Activated CD4-positive, alpha-beta T cell treated with anti-CD3 and anti-CD28 coated beads, Interleukin-2, Interleukin-6, amounts not matched to agents 100 ng/mL and 50 ng/mL, durations not matched to agents 16 hours and 8 hours (primary cell): ENCODE results near the gene SEZ6L.

Source experiments
- DNase-seq: peaks from one replicate; pipeline ENCODE4 v3.0.0-alpha.2; 2020

Gene SEZ6L

GRCh38 chr22:26304730-26305129 is 135.5 kb downstream of the SEZ6L start:
- no peak for DNase-seq

- no peak for DNase-seq
Measured at GRCh38 chr22:26308467-26308866, 139.2 kb downstream of the SEZ6L start.

DNA sequence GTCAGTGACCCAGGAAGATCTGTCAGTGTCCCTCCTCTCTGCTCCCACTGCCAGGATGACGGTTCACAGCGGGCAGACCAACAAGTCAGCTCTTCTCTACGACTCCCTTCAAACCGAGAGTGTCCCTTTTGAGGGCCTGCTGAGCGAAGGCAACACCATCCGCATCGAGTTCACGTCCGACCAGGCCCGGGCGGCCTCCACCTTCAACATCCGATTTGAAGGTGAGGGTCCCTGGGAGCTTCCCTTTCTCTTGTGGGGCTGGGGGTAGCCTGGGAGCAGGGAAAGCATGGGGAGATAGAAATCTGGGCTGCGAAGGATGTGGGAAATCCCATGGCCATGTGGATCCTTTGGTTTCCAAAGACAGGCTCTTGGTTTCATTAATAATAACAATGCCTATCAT is 141.4 kb downstream of the SEZ6L start:
- DNase-seq = no peak

- no peak for DNase-seq
Measured at GRCh38 chr22:26313291-26313690, 144.0 kb downstream of the SEZ6L start.

GRCh38 chr22:26314171-26314570 is 144.9 kb downstream of the SEZ6L start:
- no peak for DNase-seq

DNA sequence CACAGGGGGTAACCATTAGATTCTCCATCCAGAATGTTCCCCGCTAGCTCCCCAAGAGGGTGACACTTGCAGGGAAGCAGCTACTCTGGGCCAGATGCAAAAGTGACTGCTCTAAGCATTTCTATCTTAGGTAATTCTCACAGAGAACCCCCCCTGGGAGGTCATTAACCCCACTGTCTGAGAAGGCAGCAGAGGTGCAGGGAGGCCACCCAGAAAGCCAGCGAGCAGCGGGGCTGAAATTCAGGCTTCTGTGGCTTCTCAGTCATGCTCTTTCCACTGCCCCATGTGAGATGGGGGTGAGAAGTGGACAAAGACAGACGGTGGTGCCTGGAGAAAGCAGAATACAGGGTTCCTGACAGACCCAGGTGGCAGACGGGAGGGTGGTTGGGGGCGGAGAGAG is 145.4 kb downstream of the SEZ6L start:
- no peak for DNase-seq

- DNase-seq = no peak
Measured at GRCh38 chr22:26316732-26317285, 147.5 kb downstream of the SEZ6L start.

GRCh38 chr22:26318975-26319374 is 149.7 kb downstream of the SEZ6L start:
- DNase-seq = no peak

GRCh38 chr22:26320447-26320846 is 151.2 kb downstream of the SEZ6L start:
- DNase-seq = no peak

DNA sequence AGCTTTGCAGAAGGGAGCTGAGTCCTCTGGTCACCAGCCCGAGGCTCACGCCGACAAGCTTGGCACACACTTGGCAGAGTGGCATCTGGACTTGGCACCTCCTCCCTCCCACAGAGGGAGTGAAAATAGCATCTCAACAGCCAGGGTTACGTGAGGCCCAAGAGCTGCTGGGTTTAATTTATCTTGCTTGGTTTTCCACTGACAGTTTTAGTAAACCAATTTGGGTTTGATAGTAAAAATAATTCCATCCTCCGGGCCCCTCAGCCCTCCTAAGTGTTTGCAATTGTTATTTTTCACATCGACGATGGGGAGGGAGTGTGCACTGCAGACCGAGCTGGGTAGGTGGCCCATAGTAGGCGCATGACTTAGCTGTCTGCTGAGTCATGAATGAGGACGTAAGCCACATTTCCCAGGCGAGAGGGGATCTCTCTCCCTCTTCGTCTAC is 152.2 kb downstream of the SEZ6L start:
- no peak for DNase-seq

DNA sequence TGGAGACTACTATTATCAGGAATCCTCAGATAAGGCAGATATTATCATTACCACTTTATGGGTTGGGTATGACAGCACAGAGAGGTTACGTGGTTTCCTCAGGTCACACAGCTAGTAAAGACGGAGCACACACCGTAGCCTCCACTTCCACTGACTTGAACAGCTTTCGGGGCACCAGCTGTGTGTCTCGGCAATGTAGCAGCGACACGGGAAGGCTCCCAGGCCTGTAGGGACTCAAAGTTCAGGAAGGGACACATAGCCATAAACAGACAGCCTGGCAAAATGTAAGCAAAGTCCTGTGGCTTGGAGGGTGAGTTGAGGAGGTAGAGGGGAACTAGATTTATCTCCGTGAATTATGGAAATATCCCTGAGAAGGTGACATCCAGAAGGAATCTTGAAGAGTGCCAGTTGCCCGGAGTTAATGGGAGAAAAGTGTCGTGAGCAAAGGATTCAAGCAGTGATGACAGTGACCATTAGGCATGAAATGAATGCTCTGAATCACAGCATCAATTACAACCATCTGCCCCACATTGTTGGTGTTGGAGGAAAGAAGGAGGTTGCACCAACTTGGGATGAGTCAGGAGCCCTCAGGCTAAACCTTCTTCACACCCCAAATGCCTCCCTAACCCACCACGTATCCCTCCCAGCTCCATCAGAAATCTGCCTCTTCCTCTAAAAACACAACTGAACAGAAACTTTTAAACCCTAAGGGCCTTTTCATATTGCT is 153.1 kb downstream of the SEZ6L start:
- no peak for DNase-seq

DNA sequence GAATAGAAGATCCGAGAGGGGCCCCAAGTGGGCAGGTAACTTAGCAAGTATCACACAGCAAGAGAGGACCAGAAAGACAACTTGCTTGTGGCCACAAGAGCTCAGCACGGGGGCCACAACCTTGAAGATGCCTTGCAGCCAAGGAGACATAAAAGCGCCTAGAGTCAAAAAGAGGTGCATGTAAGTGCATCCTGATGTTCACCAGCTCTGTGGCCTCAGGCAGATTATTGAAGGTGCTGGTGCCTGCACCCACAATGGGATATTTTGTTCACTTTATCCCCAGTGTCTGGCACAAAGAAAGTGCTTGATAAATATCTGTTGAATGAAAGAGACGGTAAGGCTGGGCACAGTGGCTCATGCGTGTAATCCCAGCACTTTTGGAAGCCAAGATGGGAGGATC is 153.8 kb downstream of the SEZ6L start:
- DNase-seq = no peak

GRCh38 chr22:26324150-26324549 is 154.9 kb downstream of the SEZ6L start:
- DNase-seq = no peak

GRCh38 chr22:26325641-26326040 is 156.4 kb downstream of the SEZ6L start:
- no peak for DNase-seq

DNA sequence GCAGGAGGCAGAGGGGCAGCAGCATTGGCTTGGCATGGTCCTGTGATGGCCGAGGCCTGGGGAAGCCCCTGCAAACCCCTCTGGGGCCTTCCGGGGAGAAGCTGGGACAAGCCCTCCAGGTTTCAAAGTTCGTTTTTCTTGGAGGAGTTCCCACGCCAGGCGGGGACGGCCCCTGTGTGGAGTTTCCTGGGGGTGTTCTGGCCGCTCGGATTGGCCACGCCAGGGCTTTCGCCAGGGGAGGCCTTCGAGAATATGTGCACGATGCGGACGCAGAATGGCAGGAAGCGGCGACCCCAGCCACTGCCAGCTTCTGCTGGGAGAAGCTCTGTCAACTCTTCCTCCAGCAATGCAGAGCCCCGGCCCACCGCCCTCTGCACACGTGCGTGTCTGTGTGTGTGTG is 157.5 kb downstream of the SEZ6L start:
- no peak for DNase-seq

DNA sequence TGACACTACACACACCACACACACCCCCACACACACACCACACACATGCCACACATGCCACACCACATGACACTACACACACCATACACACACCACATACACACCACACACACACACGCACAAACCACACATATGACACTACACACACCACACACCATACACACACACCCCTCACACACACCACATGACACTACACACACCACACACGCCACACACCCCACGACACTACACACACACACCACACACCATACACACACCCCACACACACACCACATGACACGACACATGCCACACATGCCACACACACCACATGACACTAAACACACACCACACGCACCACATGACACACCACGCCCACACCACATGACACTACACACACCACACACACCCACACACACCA is 158.0 kb downstream of the SEZ6L start:
- DNase-seq = no peak

GRCh38 chr22:26328221-26328620 is 159.0 kb downstream of the SEZ6L start:
- DNase-seq = no peak

DNA sequence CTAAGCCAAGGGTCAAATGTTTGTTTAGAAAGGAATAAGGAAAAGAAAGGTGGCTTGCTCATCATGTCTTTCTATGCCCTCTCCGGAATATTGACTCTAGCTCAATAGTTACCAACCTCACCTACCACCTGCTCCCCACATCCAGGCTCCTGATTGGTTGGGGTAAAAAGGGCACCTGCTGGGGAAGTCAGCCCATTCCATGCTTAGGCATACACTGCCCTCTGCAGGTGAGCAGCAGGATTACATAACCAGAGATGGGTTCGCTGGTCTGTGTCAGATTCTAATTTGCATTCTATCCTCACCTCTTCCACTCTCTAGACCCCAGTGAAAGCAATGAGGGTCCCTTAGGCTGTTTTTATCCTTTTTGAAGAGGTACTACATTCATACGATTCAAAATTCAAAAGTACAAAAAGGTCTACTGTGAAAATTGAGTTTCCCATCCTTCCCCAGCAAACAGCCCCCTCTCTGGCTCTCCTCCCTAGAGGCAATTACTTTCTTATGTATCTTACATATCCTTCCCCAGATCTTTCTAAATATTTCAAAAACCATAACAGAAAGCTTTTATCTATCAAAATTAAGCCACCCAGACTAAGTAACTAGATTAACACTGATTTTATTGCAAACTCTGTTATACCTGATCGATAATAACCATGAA is 161.8 kb downstream of the SEZ6L start:
- peak; percentile 72 for DNase-seq

GRCh38 chr22:26333088-26333800 is 164.0 kb downstream of the SEZ6L start:
- no peak for DNase-seq

GRCh38 chr22:26334232-26334631 is 165.0 kb downstream of the SEZ6L start:
- no peak for DNase-seq

DNA sequence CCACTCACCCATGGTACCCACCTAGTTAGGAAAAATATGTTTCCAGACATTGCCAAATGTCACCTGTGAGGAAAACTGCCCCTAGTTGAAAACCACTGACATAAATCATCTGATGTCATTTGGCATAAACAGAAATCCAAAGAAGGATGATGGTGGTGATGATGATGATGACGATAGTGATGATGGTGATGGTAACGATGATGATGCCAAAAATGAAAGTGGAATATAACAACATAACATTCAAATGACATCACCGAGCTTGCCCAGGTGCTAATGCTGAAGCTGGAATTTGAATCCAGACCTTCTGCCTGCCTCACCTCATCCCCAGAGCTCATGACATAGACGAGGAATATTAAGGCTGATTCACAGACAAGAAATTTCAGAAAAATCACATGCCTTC is 167.5 kb downstream of the SEZ6L start:
- DNase-seq = no peak

- no peak for DNase-seq
Measured at GRCh38 chr22:26339755-26340154, 170.5 kb downstream of the SEZ6L start.

- DNase-seq = no peak
Measured at GRCh38 chr22:26342745-26343410, 173.6 kb downstream of the SEZ6L start.
